HG03060 (cell line): ENCODE measurements around the gene ACO1.

Experiments used
- ATAC-seq: cut with Tn5 transposase; IDR thresholded peaks from one replicate; pipeline ENCODE4 v1.9.1; 2021; ENCODE audit warnings: low read depth, moderate number of reproducible peaks; ENCODE audit not compliant: unreplicated experiment

ACO1 gene

GRCh38 chr9:32414856-32415255 lies 30.4 kb downstream of the ACO1 start:
- no peak for ATAC-seq

DNA sequence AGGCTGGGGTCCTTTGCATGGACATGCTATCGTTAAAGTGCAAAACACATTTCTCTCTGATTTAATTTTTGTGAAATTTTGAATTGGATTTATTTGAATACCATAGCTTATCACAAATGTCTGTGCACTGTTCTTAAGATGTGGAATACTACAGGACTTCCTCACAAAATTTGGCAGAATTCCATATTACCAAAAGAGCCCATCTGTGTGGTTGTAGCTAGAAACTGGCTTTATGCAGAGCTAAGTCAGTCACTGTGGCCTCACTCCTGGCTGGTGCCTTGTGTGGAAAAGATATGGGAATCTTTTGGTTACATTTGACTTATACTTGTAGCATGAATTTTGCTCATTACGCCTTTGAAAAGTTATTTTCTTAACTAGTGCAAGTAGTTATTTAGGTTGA lies 35.5 kb downstream of the ACO1 start:
- no peak for ATAC-seq

- no peak for ATAC-seq
These were observed 37.9 kb downstream of the ACO1 start for GRCh38 chr9:32422237-32422806.

DNA sequence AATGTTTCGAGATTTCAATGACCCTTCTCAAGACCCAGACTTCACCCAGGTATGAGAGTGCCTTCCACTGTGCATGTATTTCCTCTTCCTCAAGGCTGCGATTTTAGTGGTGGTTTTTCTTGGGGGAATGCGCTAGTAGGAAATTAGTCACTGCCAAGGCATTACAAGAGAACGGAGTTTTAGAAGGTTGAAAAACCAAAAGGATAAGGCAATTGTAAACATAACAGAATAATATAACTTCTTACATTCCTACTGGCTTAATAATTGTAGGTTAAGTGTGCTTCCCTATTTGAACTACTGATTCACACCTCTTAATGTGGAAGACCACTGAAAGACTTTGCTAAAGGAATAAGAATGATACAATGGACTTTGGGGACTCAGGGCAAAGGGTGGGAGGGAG lies 38.9 kb downstream of the ACO1 start:
- no peak for ATAC-seq

DNA sequence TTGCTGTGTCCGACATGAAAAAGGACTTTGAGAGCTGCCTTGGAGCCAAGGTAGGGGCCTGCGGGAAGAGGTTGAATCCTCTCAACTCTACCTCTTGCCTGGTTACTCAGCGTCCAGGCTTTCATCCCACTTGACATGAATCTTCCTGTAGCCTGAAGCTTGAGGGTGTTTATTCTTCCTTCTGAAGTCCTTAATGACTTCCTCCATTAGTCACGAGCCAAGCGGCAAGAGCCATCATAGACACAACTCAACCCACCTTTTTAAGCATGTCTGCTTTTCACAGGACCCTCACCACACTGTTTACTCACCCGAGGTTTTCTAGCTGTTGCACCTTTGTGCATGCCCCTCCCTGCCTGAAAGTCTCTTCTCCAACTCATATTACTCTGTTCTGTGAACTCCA lies 40.2 kb downstream of the ACO1 start:
- ATAC-seq = no peak

GRCh38 chr9:32426278-32426939 lies 42.0 kb downstream of the ACO1 start:
- no peak for ATAC-seq

GRCh38 chr9:32427111-32427873 lies 42.8 kb downstream of the ACO1 start:
- no peak for ATAC-seq

DNA sequence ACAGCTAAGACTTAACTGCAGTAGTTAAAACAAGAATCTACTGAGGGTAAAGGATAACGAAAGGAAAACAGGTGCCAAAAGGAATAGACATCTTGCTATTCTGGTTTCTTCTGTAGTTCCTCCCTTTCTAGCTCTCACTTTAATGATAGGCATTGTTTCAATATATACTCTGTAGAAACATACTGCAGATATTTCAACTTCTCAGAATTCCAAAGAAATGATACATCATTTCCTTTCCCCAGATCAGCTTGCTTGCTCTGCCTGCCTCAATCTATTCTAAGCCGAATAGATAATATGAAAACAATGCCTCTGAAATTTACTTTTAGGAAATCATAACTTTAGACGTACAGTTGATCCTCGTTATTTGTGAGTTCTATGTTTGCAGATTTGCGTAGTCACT lies 46.3 kb downstream of the ACO1 start:
- no peak for ATAC-seq

GRCh38 chr9:32431196-32431595 lies 46.8 kb downstream of the ACO1 start:
- no peak for ATAC-seq

DNA sequence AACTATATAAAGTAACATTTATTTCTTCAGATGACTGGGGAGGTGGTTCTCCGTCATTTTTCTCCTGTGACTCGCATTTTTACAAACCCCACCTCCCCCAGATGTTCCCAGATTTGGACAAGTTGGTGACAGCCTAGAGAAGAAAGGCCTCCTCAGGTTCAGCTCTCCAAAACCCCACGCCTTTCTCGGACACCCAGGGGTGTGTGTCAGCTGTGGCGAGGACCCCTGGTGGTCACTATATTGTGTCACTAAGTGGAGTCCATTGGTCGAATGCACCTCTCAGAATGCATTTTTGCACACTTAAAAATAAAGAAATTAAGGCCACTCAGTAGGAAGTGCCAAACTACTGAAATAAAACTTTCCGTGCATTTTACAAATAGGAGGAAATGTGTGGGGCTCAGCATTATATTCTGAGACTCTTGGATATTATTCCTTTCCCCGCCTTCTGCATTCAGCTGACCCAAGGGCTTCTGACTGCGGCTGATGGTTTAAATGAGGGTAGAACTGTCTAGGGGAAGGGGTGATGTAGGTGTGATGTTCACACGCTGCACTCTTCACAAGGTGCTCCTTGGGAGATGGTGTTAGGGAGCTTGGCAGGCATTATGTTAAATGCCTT lies 47.6 kb downstream of the ACO1 start:
- no peak for ATAC-seq

DNA sequence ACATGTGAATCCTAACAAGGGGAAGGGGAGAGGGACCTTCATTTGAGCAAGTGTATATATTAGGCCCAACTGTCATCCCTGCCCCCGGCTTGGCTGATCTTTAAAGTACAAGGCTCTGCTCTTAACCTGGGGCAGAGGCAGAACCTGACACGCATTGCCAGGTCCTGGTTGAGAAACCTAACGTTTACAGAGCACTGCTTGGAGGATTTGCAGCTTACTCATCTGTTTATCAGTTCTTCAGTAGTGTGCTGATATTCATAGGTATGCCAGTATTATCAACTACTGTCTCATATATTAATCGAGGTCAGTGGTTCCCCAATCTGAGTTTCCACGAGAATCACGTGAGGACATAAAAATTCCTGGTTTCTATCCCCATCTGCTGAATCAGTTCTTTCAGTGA lies 50.4 kb downstream of the ACO1 start:
- ATAC-seq = no peak

DNA sequence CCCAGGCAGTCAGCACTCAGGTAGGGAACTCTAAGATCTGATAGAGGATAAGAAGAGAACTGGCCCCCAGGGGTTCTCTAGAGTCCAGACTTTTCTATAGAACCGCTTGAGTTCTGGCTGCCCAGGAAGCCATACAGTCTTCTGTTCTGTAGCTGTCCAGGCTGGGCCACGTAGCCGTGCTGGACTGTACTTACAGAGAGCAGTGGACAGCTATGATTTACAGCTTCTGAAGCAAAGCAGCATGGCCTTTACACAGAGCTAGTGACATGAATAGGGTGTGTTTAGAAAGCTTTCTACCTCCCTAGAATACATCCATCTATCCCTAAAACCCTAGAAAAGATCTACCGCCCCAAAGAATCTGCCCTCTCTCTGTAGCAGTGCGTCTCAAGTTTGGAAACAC lies 57.2 kb downstream of the ACO1 start:
- no peak for ATAC-seq

DNA sequence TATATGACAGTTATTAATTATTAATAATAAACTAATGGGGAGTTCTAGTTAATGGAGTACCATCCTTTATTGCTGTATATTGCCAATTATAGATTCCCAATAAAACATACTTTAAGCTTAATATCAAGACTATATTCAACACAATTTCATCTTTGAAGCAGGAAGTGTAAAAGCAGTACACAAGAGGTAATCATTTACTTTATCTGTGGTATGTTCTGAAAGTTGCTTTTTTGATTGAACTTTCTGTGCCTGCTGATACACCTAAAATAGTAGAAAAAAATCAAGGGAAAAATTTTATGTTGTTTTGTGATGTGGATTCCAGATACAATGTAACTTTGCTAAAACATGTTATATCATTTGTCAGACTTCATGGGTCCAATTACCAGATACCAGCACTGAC lies 58.0 kb downstream of the ACO1 start:
- ATAC-seq = no peak

DNA sequence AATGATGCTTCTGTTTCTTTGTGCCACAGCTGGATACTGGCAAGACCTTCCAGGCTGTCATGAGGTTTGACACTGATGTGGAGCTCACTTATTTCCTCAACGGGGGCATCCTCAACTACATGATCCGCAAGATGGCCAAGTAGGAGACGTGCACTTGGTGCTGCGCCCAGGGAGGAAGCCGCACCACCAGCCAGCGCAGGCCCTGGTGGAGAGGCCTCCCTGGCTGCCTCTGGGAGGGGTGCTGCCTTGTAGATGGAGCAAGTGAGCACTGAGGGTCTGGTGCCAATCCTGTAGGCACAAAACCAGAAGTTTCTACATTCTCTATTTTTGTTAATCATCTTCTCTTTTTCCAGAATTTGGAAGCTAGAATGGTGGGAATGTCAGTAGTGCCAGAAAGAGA lies 65.5 kb downstream of the ACO1 start:
- no peak for ATAC-seq

DNA sequence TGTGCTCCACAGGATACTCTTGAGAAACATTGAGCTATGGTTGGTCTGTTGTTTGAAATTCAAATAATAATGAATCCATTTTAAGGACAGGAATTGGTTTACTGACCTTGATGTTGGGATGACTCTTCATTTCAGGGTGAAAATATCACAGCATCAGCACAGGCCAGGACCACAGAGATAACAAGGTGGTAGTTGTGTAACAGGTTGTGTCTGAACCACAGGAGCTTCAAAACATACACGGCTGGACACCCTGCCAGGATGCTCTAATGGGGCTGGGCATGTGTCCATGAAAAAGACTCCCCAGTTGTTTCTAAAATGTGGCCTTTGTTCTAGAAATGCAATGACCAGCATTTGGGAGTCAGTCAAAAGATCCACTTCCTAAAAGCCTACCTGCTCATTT lies 69.8 kb downstream of the ACO1 start:
- no peak for ATAC-seq

DNA sequence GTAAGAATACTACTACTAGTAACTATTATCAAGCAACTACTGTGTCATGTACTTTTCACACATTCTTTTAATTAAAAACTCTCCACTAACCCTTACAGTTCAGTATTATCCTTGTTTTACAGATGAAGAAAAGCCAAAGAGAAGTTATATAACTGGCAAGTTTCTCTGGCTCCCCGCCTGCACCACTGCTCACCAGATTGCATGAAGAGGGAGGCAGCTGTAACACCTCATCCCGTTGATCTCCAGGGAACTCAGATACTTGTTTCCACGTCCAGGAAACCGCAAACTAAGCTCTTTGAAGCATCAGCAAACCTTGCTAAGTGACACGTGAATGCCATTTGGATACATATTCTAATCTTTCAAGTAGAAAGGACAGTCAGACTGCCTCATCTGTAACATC lies 71.3 kb downstream of the ACO1 start:
- no peak for ATAC-seq

DNA sequence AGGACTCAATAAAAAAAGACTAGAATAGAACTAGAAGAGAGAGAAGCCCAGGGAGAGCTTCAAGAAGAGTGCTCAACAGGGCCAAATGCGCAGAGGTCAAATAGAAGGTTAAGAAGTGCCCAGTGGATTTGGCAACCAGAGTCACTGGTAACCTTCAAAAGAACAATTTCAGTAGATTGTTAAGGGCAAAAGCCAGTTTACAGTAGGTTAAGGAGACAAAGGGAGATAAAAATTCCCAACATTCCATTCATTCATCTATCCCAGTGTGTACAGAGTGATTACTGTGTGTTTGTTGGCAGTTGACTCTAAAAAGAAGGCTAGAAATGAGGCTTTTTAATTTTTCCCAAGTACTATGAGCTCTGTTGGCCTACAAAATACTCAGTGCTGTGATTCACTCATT lies 72.1 kb downstream of the ACO1 start:
- ATAC-seq = no peak

DNA sequence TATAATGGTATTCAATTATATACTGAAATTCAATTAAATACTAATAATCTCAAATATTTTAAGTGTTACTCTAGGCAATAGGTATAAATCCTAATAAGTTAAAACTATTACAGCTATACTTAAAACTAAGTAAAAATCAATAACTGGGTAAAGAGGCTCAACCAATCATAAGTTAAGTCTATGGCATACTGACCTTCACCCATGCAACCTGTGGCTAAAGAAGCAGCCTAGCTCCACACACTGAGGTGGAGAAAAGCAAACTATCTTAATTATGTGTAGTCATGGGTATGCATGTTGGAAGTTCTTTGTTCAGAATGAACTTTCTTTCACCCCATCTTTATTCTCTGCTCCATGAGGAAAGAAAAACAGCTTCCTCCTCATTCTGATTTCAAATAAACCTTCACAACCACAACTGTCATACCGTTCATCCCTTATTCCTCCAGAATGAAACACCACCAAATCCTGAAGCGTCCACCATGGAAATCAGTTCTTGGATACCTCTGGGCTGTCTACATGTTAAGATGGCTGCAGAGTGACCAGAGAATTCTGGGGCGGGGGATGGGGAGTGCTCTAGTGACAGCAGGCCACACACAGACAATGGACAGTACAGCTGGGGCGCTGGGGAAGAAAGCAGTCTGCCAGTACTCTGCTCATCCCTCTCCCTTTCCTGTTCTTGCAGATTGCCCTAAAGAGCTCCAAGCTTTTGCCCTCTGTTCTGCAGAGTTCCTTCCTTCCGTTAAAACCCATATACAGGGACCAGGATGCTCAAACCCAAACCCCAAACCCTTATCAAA lies 79.3 kb downstream of the ACO1 start:
- ATAC-seq = no peak

DNA sequence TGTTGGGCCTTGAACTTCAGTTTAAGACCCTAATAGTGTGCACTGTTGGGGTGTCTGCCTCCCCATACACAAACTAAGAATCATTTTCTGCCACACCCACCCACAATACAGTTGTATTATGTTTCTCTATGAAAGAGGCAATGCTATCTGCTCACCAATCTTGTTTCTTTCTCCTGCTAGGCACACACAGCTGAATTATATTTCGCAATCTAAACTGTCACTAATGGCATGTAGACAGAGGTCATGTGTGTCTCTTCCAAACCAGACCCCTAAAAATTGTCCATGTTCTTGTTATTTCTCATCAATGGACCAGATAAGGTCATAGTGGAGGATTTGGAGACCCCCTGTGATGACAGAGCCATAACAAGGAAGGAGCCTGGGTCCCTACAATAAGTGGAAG lies 84.3 kb downstream of the ACO1 start:
- no peak for ATAC-seq

GRCh38 chr9:32472344-32472743 lies 87.9 kb downstream of the ACO1 start:
- no peak for ATAC-seq

GRCh38 chr9:32483343-32483742 lies 98.9 kb downstream of the ACO1 start:
- no peak for ATAC-seq
